Measurements from ENCODE around the gene SULT2B1.

GRCh38 chr19:48616491-48617056 lies 64.6 kb downstream of the SULT2B1 start:
- TF ChIP-seq POLR2A (IDR thresholded peaks at IDR 0.05; ENCODE audit: low read length), result no peak
- TF ChIP-seq GATA1 (IDR thresholded peaks at IDR 0.05; ENCODE audit: low read depth, low read length), result no peak

All from erythroblast (primary cell).